Astrocyte (in vitro differentiated cells and primary cell): ENCODE data around the gene CDYL.

ENCODE experiments used
- CTCF ChIP-seq: IDR thresholded peaks from 2 replicates; pipeline ENCODE4 v1.5.1; 2011; ENCODE audit warnings: low read depth, mild to moderate bottlenecking, inconsistent platforms, low read length, moderate library complexity; ENCODE audit not compliant: insufficient read depth
- EZH2 ChIP-seq: IDR thresholded peaks from 2 replicates; pipeline ENCODE4 v1.6.1; 2012; ENCODE audit warnings: mild to moderate bottlenecking, low read length, inconsistent platforms; ENCODE audit not compliant: insufficient read depth

- TF ChIP-seq CTCF (no peak), EZH2 (no peak)
These were observed 173.9 kb downstream of the CDYL start for GRCh38 chr6:4950076-4950475.
